Right atrium auricular region (tissue), 2 donors: ENCODE data around the gene NPFFR1. TPM values are rescaled to one million over a fixed set of nuclear protein-coding genes. Genes with fewer than 3 reads are reported as not detected.

Experiments
- DNase-seq: peaks from one replicate; pipeline ENCODE4 v3.0.0-alpha.2; 2019; ENCODE audit warnings: low spot score
- H3K27ac ChIP-seq, 2 donors: fragments of 200-600 bp; sonication (generic); 1 replicate in 1 of 2; 2 replicates in 1 of 2; pipeline ENCODE4 v1.5.1; 2016 to 2019
- H3K27me3 ChIP-seq, 2 donors: fragments of 200-600 bp; sonication (generic); one replicate each; pipeline versions ENCODE4 v1.5.1 to v1.6.0; 2017 to 2019
- H3K36me3 ChIP-seq: fragments of 200-600 bp; sonication (generic); one replicate; pipeline ENCODE4 v1.5.1; 2016
- H3K4me1 ChIP-seq, 2 donors: fragments of 200-600 bp; sonication (generic); one replicate each; pipeline versions ENCODE4 v1.5.1 to v1.6.0; 2017 to 2019
- H3K4me3 ChIP-seq, 2 donors: fragments of 200-600 bp; sonication (generic); 1 replicate in 1 of 2; 2 replicates in 1 of 2; pipeline ENCODE4 v1.5.1; 2017 to 2019; ENCODE audit warnings: mild to moderate bottlenecking in 1 of 2, moderate library complexity in 1 of 2
- H3K9me3 ChIP-seq, 2 donors: fragments of 200-600 bp; sonication (generic); one replicate each; pipeline ENCODE4 v1.5.1; 2019
- total RNA-seq, 2 donors: library from RNA; depleted of rRNA; stranded (reverse); fragments of >200 nt; gene quantifications; one replicate each; pipeline ENCODE4 v1.1.0, GENCODE V29; 2016
- TF ChIP-seq, protein P1 (sequence below), 2 donors: fragments of 200-600 bp; sonication (generic); IDR thresholded peaks; one replicate each; pipeline ENCODE4 v1.5.1; 2019; ENCODE audit warnings: antibody characterized with exemption in 2 of 2

The NPFFR1 gene
- total RNA-seq, 2 donors from 2014 or later = 0.47 TPM; not detected in 1

DNA sequence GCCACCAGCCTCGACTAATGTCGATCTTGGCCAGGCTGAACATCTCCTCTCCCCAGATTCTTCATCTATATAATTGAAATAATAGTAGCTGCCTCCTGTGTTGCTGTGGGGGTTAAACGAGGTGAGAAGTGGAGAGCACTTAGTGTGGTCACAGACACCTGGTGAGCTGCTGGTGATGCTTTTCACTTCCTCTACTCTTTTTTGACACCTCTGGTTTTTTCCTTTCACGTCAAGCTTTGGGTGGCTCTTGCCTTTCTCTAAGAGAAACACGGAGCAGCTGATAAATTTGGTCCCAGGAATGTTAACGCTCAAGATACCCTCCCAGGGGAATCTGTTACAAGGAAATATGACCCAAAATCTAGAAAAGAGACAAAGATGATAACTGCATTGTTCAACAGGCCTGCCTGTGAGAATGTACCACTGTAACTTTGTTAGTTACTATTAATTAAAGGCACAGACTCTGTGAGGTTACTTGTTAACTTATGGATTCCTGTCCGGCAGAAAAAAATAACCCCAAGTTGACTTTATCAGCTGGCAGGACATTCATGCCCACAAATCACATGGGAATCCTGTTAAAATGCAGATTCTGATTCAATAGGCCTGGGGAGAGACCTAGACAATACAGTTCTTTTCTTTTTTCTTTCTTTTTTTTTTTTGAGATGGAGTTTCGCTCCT, 9.5 kb upstream of the NPFFR1 start:
- peaks cover 0 to 20% of the 10 kb centered on the region in 2 donors for H3K4me1 ChIP-seq
- no peaks in the 10 kb centered on the region for H3K27me3 ChIP-seq
- TF ChIP-seq, protein P1, sequence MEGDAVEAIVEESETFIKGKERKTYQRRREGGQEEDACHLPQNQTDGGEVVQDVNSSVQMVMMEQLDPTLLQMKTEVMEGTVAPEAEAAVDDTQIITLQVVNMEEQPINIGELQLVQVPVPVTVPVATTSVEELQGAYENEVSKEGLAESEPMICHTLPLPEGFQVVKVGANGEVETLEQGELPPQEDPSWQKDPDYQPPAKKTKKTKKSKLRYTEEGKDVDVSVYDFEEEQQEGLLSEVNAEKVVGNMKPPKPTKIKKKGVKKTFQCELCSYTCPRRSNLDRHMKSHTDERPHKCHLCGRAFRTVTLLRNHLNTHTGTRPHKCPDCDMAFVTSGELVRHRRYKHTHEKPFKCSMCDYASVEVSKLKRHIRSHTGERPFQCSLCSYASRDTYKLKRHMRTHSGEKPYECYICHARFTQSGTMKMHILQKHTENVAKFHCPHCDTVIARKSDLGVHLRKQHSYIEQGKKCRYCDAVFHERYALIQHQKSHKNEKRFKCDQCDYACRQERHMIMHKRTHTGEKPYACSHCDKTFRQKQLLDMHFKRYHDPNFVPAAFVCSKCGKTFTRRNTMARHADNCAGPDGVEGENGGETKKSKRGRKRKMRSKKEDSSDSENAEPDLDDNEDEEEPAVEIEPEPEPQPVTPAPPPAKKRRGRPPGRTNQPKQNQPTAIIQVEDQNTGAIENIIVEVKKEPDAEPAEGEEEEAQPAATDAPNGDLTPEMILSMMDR (IDR thresholded peaks at IDR 0.05) = no peak

DNA sequence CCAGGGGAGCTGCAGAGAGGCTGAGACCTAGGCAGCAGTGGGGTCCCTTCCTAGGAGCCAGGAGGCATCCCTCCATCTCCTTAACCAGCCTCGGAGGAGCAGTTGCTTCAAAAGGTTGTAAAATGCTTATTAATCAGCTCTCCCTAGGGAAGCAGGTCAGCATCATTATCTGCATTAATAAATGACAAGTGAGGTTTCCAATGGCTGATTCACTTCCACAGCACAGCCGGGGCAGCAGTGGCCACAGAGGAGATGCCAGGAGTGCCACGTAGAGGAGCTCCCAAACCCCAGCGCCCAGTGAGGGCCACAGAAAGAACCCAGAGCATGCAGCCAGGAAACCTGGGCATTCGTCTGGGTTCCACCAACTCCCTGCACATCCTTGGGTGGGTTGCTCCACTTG, 8.2 kb upstream of the NPFFR1 start:
- peaks cover 0 to 15% of the 10 kb centered on the region in 2 donors for H3K4me1 ChIP-seq

More for the DNA sequence above, 9.5 kb upstream of the NPFFR1 start:
- Histone ChIP-seq H3K36me3 (no peaks in the 10 kb centered on the region), H3K27ac (no peak overlapping the region), H3K4me3 (no peak overlapping the region), H3K9me3 (no peaks in the 10 kb centered on the region)
- no peak for DNase-seq

DNA sequence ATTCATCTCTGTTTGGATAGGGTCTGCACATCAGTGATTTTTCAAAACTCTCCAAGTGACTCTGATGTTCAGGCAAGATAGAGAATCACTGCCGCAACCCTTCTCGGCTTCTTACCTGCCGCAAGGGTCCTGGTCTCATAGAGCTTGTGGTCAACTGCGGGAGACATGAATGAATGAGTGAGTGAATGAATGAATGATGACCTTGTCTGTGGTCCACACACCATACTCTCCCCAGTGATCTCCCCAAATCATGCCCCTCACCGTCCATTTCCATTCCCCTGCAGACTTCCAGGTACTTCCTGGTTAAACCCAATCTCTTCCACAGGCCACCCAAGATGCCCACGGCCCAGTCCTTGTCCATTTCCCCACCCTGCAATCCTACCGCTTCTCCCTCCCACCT, 5.9 kb upstream of the NPFFR1 start:
- H3K4me1 ChIP-seq = no peaks in the 10 kb centered on the region
- H3K27ac ChIP-seq = no peak overlapping the region
- H3K27me3 ChIP-seq = no peaks in the 10 kb centered on the region
- H3K9me3 ChIP-seq = no peaks in the 10 kb centered on the region
- TF ChIP-seq, protein P1 (IDR thresholded peaks at IDR 0.05) = no peak
- H3K36me3 ChIP-seq = no peaks in the 10 kb centered on the region
- no peak overlapping the region for H3K4me3 ChIP-seq
- no peak for DNase-seq

More for the DNA sequence above, 8.2 kb upstream of the NPFFR1 start:
- TF ChIP-seq, protein P1 (IDR thresholded peaks at IDR 0.05) = no peak
- no peaks in the 10 kb centered on the region for H3K9me3 ChIP-seq
- H3K27me3 ChIP-seq = no peaks in the 10 kb centered on the region
- no peak for DNase-seq
- H3K4me3 ChIP-seq = no peak overlapping the region
- H3K27ac ChIP-seq = no peak overlapping the region
- H3K36me3 ChIP-seq = no peaks in the 10 kb centered on the region

DNA sequence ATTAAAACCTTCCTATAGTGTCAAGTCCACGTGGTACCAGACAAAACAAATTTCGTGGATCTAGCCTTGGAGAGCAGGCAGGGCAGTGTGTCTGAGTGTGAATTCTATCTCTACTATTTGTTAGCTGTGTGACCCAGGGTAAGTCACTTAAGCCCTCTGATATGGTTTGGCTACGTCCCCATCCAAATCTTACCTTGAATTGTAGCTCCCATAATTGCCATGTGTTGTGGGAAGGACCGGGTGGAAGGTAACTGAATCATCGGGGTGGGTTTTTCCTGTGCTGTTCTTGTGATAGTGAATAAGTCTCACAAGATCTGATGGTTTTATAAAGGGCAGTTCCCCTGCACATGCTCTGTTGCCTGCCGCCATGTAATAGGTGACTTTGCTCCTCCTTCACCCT, 2.8 kb upstream of the NPFFR1 start:
- no peak overlapping the region for H3K27ac ChIP-seq
- TF ChIP-seq, protein P1 (IDR thresholded peaks at IDR 0.05) = no peak
- H3K27me3 ChIP-seq = peaks cover 0 to 8% of the 10 kb centered on the region in 2 donors
- no peaks in the 10 kb centered on the region for H3K9me3 ChIP-seq
- no peak for DNase-seq
- peaks cover 0 to 10% of the 10 kb centered on the region in 2 donors for H3K4me1 ChIP-seq
- H3K4me3 ChIP-seq = no peak overlapping the region
- no peaks in the 10 kb centered on the region for H3K36me3 ChIP-seq

DNA sequence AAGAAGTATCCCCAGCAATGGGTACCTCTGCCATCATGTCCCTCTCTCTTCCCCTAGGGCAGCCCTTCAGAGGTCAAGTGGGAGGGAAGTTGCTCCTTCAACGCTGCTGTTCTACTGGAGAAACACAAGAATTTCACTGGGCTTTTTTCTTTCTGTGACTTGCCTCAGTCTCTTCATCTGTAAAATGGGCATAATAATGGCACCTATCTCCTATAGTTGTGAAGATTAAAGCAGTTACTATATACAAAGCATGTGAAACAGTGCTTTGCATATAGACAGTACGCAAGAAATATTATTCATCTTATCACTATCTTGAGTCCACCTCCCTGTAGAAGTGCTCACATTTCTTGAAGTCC, 1.6 kb upstream of the NPFFR1 start:
- Histone ChIP-seq H3K36me3 (no peaks in the 10 kb centered on the region), H3K27me3 (peaks cover 0 to 8% of the 10 kb centered on the region in 2 donors), H3K27ac (no peak overlapping the region), H3K9me3 (no peaks in the 10 kb centered on the region), H3K4me1 (peaks cover 0 to 10% of the 10 kb centered on the region in 2 donors), H3K4me3 (no peak overlapping the region)
- no peak for DNase-seq
- TF ChIP-seq, protein P1 (IDR thresholded peaks at IDR 0.05) = no peak
